ENCODE data around the gene RPUSD1. TPM values are rescaled to one million over a fixed set of nuclear protein-coding genes. Genes with fewer than 3 reads are reported as not detected.
"Not testable (repeated sequence)": the region's sequence is repeated elsewhere in the genome, so short reads cannot be mapped to it uniquely, and the experiment has no call there.

Gene RPUSD1
- polyA plus RNA-seq, 1 of the 3 experiments (the other 2 are of a cell fraction), result 27.7 TPM

GRCh38 chr16:777826-778225 lies 10.4 kb downstream of the RPUSD1 start:
- POLR2A ChIA-PET, result no interaction called here
- no peaks in the 10 kb centered on the region for H3K36me3 ChIP-seq (replicated peaks in 1 of 2; ENCODE audit: control insufficient read depth in 1 of 2, insufficient read depth in 2 of 2, low read length in 1 of 2)
- TF ChIP-seq JUND (IDR thresholded peaks at IDR 0.05) (no peak), CTCF (IDR thresholded peaks at IDR 0.05) (no peak), GATA2 (CRISPR knock-in tag; IDR thresholded peaks at IDR 0.05) (no peak), EP300 (IDR thresholded peaks at IDR 0.05; ENCODE audit: borderline replicate concordance in 1 of 2, low read depth in 1 of 2, low read length in 1 of 2) (no peak), MXI1 (IDR thresholded peaks at IDR 0.05; ENCODE audit: low read depth, low read length) (no peak), POLR2AphosphoS5 (IDR thresholded peaks at IDR 0.05; ENCODE audit: low read depth, low read length) (no peak), NFIC (IDR thresholded peaks at IDR 0.05; ENCODE audit: borderline replicate concordance) (no peak), GABPA (IDR thresholded peaks at IDR 0.05; ENCODE audit: low read depth) (no peak), NRF1 (IDR thresholded peaks at IDR 0.05; ENCODE audit: low read depth, low read length) (no peak), YY1 (IDR thresholded peaks at IDR 0.05; ENCODE audit: low read depth) (no peak), TAF1 (IDR thresholded peaks at IDR 0.05; ENCODE audit: borderline replicate concordance, low read depth, low read length) (no peak), ELF1 (IDR thresholded peaks at IDR 0.05) (no peak)
- TF ChIP-seq, protein P1, sequence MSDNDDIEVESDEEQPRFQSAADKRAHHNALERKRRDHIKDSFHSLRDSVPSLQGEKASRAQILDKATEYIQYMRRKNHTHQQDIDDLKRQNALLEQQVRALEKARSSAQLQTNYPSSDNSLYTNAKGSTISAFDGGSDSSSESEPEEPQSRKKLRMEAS (IDR thresholded peaks at IDR 0.05; ENCODE audit: low read depth), result no peak
- no peaks in the 10 kb centered on the region for H3K79me2 ChIP-seq (ENCODE audit: insufficient read depth)
- no peak overlapping the region for H3K27ac ChIP-seq (ENCODE audit: low read depth in 2 of 2, low read length in 1 of 2)
- peaks cover 12% of the 10 kb centered on the region; the same call in 1 of the 2 replicates for H3K27me3 ChIP-seq (ENCODE audit: insufficient read depth)
- no peak overlapping the region for H3K9ac ChIP-seq
- peaks cover 0 to 2% of the 10 kb centered on the region in 2 experiments; a peak in 1 of 4 replicates for H3K4me1 ChIP-seq (ENCODE audit: control insufficient read depth in 1 of 2, insufficient read depth in 2 of 2, low read depth in 1 of 2, low read length in 1 of 2)
- H2AFZ ChIP-seq (ENCODE audit: low read depth), result no peak overlapping the region
- WGBS (ENCODE audit: low lambda C conversion rate), result 58% methylated on average over 12 of the region's 16 CpGs
- H3K4me2 ChIP-seq, result no peak overlapping the region
- DNase-seq, result no peak
- no peak overlapping the region for H3K4me3 ChIP-seq (ENCODE audit: low read depth in 2 of 2, low read length in 1 of 2)
- H3F3A ChIP-seq (replicated peaks; ENCODE audit: insufficient read depth), result no peaks in the 10 kb centered on the region
- no peaks in the 10 kb centered on the region for H4K20me1 ChIP-seq (ENCODE audit: insufficient read depth)
- no peaks in the 10 kb centered on the region for H3K9me2 ChIP-seq
- CTCF ChIA-PET, result interaction anchor here (1.0 kb wide), 1 partner anchor 32 kb away, joined by 4 read pairs; no protein-coding TSS in a partner anchor
- H3K9me3 ChIP-seq, result no peaks in the 10 kb centered on the region

DNA sequence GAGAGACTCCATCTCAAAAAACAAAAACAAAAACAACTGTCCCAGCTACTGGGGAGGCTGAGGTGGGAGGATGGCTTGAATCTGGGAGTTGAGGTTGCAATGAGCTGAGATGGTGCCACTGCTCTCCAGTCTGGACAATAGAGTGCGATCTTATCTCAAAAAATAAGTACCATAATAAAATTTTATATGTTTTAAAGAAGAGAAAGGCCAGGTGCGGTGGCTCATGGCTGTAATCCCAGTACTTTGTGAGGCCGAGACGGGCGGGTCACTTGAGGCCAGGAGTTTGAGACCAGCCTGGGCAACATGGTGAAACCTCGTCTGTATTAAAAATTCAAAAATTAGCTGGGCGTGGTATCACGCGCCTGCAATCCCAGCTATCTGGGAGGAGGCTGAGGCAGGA lies 11.4 kb downstream of the RPUSD1 start:
- WGBS (ENCODE audit: low lambda C conversion rate), result 87% methylated on average over 9 of the region's 9 CpGs

GRCh38 chr16:776298-776697 lies 11.9 kb downstream of the RPUSD1 start:
- not testable (repeated sequence) for H3K9me3 ChIP-seq; H3K4me3 ChIP-seq (ENCODE audit: low read depth in 2 of 2, low read length in 1 of 2); H3K4me2 ChIP-seq; H4K20me1 ChIP-seq (ENCODE audit: insufficient read depth); H3K4me1 ChIP-seq (ENCODE audit: control insufficient read depth in 1 of 2, insufficient read depth in 2 of 2, low read depth in 1 of 2, low read length in 1 of 2); H3F3A ChIP-seq (replicated peaks; ENCODE audit: insufficient read depth); H3K27me3 ChIP-seq (ENCODE audit: insufficient read depth); H3K79me2 ChIP-seq (ENCODE audit: insufficient read depth); DNase-seq; H2AFZ ChIP-seq (ENCODE audit: low read depth); H3K36me3 ChIP-seq (replicated peaks in 1 of 2; ENCODE audit: control insufficient read depth in 1 of 2, insufficient read depth in 2 of 2, low read length in 1 of 2); H3K9me2 ChIP-seq; H3K27ac ChIP-seq (ENCODE audit: low read depth in 2 of 2, low read length in 1 of 2); H3K9ac ChIP-seq
- ChIA-PET POLR2A (interaction anchor here (1.1 kb wide), 1 partner anchor 56 kb away, joined by 3 read pairs; no protein-coding TSS in a partner anchor), CTCF (interaction anchor here (1.1 to 1.6 kb wide), 3 partner anchors 9 to 35 kb away, joined by 3 to 8 read pairs (median 3); partner anchors contain the start of genes CIAO3 and MSLN)
- WGBS (ENCODE audit: low lambda C conversion rate), result 86% methylated on average over 8 of the region's 10 CpGs

More for the DNA sequence above, 11.4 kb downstream of the RPUSD1 start:
- TF ChIP-seq CHD2 (IDR thresholded peaks at IDR 0.05; ENCODE audit: low read length, partially characterized antibody) (no peak), EZH2phosphoT487 (IDR thresholded peaks at IDR 0.05; ENCODE audit: borderline replicate concordance, low read depth) (no peak), FOXJ3 (CRISPR knock-in tag; IDR thresholded peaks at IDR 0.05) (no peak), RAD21 (IDR thresholded peaks at IDR 0.05; ENCODE audit: low read length) (no peak), USF1 (IDR thresholded peaks at IDR 0.05; ENCODE audit: borderline replicate concordance, low read depth) (no peak)
- TF ChIP-seq, protein P2, sequence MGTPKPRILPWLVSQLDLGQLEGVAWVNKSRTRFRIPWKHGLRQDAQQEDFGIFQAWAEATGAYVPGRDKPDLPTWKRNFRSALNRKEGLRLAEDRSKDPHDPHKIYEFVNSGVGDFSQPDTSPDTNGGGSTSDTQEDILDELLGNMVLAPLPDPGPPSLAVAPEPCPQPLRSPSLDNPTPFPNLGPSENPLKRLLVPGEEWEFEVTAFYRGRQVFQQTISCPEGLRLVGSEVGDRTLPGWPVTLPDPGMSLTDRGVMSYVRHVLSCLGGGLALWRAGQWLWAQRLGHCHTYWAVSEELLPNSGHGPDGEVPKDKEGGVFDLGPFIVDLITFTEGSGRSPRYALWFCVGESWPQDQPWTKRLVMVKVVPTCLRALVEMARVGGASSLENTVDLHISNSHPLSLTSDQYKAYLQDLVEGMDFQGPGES (IDR thresholded peaks at IDR 0.05; ENCODE audit: low read depth, low read length), result no peak
- Histone ChIP-seq H3K4me2 (no peak overlapping the region), H3K79me2 (ENCODE audit: insufficient read depth) (no peaks in the 10 kb centered on the region), H3K9me2 (no peaks in the 10 kb centered on the region), H3K4me1 (ENCODE audit: control insufficient read depth in 1 of 2, insufficient read depth in 2 of 2, low read depth in 1 of 2, low read length in 1 of 2) (no peaks in the 10 kb centered on the region), H3K27me3 (ENCODE audit: insufficient read depth) (peaks cover 2% of the 10 kb centered on the region; the same call in 1 of the 2 replicates), H2AFZ (ENCODE audit: low read depth) (no peak overlapping the region), H3K27ac (ENCODE audit: low read depth in 2 of 2, low read length in 1 of 2) (no peak overlapping the region), H3K9ac (no peak overlapping the region), H3K36me3 (replicated peaks in 1 of 2; ENCODE audit: control insufficient read depth in 1 of 2, insufficient read depth in 2 of 2, low read length in 1 of 2) (no peaks in the 10 kb centered on the region), H3F3A (replicated peaks; ENCODE audit: insufficient read depth) (no peaks in the 10 kb centered on the region), H4K20me1 (ENCODE audit: insufficient read depth) (no peaks in the 10 kb centered on the region), H3K9me3 (no peaks in the 10 kb centered on the region), H3K4me3 (ENCODE audit: low read depth in 2 of 2, low read length in 1 of 2) (no peak overlapping the region)
- no peak for DNase-seq
- ChIA-PET CTCF (interaction anchor here (1.1 to 1.6 kb wide), 3 partner anchors 9 to 36 kb away, joined by 3 to 8 read pairs (median 3); partner anchors contain the start of genes CIAO3 and MSLN), POLR2A (interaction anchor here (1.1 kb wide), 1 partner anchor 56 kb away, joined by 3 read pairs; no protein-coding TSS in a partner anchor)
